AG04449 (cell line): Measurements from ENCODE around the gene RAB31.

Experiments used
- CTCF ChIA-PET: fragments of 350-600 bp; formaldehyde crosslinking; extraction: SDS; loops from one replicate; lab custom pipeline; 2021; ENCODE audit warnings: antibody characterized with exemption; lab: Yijun Ruan, JAX
- POLR2A ChIA-PET: fragments of 400-600, 350-600 bp; formaldehyde crosslinking; extraction: SDS; loops from one replicate; lab custom pipeline; 2020; ENCODE audit warnings: antibody characterized with exemption, inconsistent platforms; lab: Yijun Ruan, JAX
- DNase-seq: peaks from one replicate; pipeline ENCODE4 v3.0.0-alpha.2; 2010; ENCODE audit warnings: low read depth, low spot score
- H3K4me3 ChIP-seq: 2 replicates; pipeline ENCODE4 v1.5.1; 2011; ENCODE audit warnings: low read depth, mild to moderate bottlenecking, control low read depth, low read length
- CTCF ChIP-seq: IDR thresholded peaks from one replicate; pipeline ENCODE4 v1.5.1; 2011; ENCODE audit warnings: mild to moderate bottlenecking, moderate library complexity, low read length, control low read depth, inconsistent platforms; ENCODE audit not compliant: insufficient read depth; ENCODE audit errors: missing control alignments

Gene RAB31

GRCh38 chr18:9732031-9732430 lies 23.9 kb downstream of the RAB31 start:
- ChIA-PET POLR2A (no interaction called here), CTCF (interaction anchor here (1.2 kb wide), 1 partner anchor 48 kb away, joined by 3 read pairs; no protein-coding TSS in a partner anchor)
- DNase-seq, result no peak
- no peak for TF ChIP-seq CTCF
- H3K4me3 ChIP-seq, result no peak overlapping the region

- TF ChIP-seq CTCF, result no peak
- POLR2A ChIA-PET, result no interaction called here
- no peak overlapping the region for H3K4me3 ChIP-seq
- CTCF ChIA-PET, result no interaction called here
- DNase-seq, result no peak
Measured at GRCh38 chr18:9734189-9734588, 26.1 kb downstream of the RAB31 start.

GRCh38 chr18:9735238-9735637 lies 27.1 kb downstream of the RAB31 start:
- ChIA-PET CTCF (interaction anchor here (1.5 kb wide), 1 partner anchor 9 kb away, joined by 5 read pairs; no protein-coding TSS in a partner anchor), POLR2A (interaction anchor here (0.7 kb wide), 1 partner anchor 126 kb away, joined by 3 read pairs; no protein-coding TSS in a partner anchor)
- no peak overlapping the region for H3K4me3 ChIP-seq
- no peak for TF ChIP-seq CTCF
- no peak for DNase-seq

GRCh38 chr18:9735879-9736278 lies 27.8 kb downstream of the RAB31 start:
- ChIA-PET POLR2A (no interaction called here), CTCF (interaction anchor here (1.5 kb wide), 1 partner anchor 10 kb away, joined by 5 read pairs; no protein-coding TSS in a partner anchor)
- no peak for TF ChIP-seq CTCF
- DNase-seq, result no peak
- no peak overlapping the region for H3K4me3 ChIP-seq

- H3K4me3 ChIP-seq, result no peak overlapping the region
- ChIA-PET CTCF (interaction anchor here (1.5 kb wide), 1 partner anchor 10 kb away, joined by 5 read pairs; no protein-coding TSS in a partner anchor), POLR2A (no interaction called here)
- no peak for TF ChIP-seq CTCF
- DNase-seq, result no peak
Measured at GRCh38 chr18:9736286-9736835, 28.3 kb downstream of the RAB31 start.

- no peak for TF ChIP-seq CTCF
- H3K4me3 ChIP-seq, result no peak overlapping the region
- DNase-seq, result no peak
- CTCF ChIA-PET, result interaction anchor here (1.3 kb wide), 1 partner anchor 23 kb away, joined by 5 read pairs; no protein-coding TSS in a partner anchor
- POLR2A ChIA-PET, result no interaction called here
Measured at GRCh38 chr18:9737006-9737405, 28.9 kb downstream of the RAB31 start.
